Stimulated activated CD4-positive, alpha-beta T cell treated with anti-CD3 and anti-CD28 coated beads, Interleukin-4, amount 100 ng/mL, for 4 hours (primary cell): ENCODE data around the gene RNF26.

Source experiments
- DNase-seq, 2 experiments: peaks; one replicate each; pipeline ENCODE4 v3.0.0-alpha.2; 2020

The RNF26 gene

GRCh38 chr11:119334174-119334930 lies at the start of gene RNF26:
RNF26 (plus strand) TSS chr11:119334527; CDS start chr11:119335123, 596 bp downstream.
- peak; percentile 86 to 94 for DNase-seq

- DNase-seq, result no peak
Observed at GRCh38 chr11:119285431-119285830, 48.9 kb upstream of the RNF26 start.

DNA sequence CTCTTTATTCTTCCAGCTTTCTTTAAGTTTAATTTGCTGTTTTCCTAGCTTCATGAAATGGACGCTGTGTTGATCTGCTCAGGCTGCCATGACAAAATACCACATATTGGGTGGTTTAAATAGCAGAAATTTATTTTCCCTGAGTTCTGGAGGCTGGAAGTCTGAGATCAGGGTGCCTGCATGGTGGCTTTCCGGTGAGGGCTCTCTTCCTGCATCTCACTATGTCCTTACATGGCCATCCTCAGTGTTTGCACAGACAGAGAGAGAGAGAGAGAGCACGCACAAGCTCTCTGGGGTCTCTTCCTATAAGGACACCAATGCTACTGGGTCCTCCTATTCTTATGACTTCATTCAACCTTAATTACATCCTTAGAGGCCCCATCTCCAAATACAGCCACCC lies 46.1 kb upstream of the RNF26 start:
- no peak for DNase-seq

- DNase-seq, result no peak
Observed at GRCh38 chr11:119290894-119291497, 43.3 kb upstream of the RNF26 start.

DNA sequence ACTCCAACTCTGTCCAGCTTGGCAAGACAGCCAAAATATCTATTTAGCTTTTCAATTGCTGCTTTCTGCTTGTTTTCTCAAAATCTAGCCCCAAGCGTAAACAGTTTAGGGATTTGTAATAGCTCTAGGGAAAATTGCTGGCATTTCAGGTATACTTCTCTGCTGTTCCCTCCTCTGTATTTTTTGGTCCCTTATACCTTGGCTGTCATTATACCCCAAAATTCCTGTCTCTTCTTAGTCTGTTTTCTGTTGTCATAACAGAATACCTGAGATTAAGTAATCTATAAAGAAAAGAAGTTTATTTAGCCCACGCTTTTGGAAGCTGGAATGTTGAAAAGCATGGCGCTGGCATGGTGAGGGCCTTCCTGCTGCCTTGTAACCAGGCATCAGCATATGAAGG lies 40.9 kb upstream of the RNF26 start:
- no peak for DNase-seq

- DNase-seq, result no peak
Observed at GRCh38 chr11:119295178-119295577, 39.1 kb upstream of the RNF26 start.

DNA sequence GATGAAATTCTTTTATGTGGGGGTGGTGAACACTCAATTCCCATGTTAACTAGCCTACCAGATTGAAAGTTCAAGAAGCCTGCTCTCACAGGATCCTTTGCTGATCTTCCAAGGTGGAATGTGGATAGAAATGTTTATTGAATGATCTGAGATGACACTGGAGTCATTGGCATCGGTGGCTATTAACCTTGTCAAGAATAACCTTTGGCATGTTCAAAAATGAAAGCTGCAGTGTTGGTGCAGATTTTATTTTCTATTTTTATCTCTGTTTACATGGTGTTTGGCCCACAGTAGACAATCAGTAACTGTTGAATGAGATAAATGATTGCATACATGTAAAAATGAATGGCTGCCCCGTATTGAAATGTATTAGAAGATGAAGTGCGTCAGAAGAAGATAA lies 36.4 kb upstream of the RNF26 start:
- DNase-seq, result no peak

DNA sequence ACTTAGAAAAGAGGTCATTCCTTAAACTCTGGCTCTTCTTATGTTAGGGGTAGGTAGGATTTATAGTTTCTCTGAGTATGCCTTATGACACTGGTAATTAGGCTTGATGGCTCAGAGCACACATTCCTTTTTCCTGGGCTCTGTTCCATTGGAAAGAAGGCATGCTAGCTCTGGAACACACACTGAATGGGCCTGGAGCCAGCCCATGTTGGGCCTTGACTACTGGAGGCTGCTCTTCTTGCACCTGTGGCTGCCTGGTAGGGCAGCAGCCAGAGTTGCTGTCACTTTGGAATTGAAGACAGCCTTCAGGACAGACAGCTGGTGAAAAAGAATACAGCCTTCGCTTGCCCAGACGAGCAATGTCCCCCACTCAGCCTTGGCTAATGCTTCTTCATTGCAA lies 35.6 kb upstream of the RNF26 start:
- no peak for DNase-seq

DNA sequence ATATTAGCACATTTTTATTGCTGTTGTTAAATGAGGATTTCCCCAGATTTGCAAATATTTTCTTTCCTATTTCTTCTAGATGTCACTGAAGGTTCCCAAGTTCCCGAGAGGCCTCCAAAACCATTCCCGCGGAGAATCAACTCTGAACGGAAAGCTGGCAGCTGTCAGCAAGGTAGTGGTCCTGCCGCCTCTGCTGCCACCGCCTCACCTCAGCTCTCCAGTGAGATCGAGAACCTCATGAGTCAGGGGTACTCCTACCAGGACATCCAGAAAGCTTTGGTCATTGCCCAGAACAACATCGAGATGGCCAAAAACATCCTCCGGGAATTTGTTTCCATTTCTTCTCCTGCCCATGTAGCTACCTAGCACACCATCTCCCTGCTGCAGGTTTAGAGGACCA lies 34.9 kb upstream of the RNF26 start:
- DNase-seq, result no peak

DNA sequence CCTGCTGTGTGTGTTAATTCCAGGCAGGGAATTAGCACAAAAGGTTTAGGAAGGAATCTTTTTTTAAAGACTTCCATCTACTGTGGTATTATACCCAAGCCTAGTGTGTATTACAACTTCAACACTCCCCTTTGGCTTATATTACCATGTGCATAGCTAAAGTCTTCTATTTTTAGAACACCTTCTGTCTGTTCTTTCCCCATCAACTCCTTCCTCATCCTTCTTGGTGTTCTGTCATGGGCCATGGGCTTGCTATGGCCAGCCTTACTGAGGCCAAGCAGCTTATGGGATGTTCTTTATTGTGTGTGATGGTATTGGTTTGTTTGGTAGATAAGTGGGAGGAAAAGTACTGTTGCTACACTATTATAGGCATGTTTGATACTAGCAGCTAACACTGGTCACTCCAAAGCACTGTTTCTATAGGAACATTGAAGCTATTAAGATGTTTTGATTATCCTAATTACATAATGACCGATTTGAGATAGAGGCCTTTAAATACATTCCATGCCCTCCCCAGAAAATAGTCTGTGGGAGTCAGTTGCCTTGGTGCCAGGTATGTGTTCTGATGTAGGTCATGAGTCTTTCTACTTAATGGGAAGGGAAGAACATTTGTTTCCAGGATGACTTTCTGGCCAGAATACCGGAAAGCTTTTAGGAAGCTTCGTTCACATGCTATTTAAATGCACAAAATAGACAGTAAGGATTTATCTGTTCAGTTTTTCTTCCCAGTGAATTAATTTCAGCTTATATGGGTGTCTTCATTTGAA lies 33.9 kb upstream of the RNF26 start:
- DNase-seq, result no peak

- DNase-seq, result no peak
Observed at GRCh38 chr11:119303227-119303718, 31.1 kb upstream of the RNF26 start.

DNA sequence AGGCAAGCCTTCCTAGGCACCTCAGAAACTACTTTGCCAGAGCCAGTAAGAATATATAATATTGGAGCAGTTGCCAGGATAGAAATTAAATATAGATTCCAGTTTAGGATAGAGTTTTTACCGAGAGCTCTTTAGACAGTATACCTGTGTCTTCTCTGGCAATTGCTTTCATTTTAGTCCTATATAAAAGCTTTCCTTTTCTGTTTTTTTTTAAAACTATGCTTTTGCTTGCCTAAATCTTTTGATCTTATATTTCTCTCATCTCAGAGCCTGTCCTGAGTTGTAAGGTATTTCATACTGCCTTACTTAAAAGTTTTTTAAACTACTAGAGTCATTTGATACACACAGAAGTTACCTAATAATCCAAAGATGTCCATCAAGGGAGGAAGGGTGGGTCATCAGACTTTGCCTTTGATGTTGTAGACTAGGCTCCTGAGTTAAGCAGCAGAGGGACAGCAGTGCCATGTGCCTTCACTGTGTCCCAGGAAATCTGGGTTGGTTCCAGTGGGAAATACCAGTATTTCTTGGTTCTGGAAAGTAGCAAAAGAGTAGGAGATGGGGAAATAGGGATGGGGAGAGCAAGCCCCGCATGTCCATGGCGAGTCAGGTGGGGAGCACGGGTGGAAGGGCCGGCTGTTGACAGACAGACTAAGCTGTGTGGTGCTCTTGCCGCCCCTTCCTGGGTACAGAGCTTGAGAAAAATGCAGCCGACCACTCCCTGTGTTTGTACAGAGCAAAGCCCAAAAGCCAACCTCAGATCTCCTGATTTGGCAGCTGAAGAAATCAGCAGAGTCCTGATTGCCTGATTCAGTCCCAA lies 28.6 kb upstream of the RNF26 start:
- DNase-seq, result no peak

DNA sequence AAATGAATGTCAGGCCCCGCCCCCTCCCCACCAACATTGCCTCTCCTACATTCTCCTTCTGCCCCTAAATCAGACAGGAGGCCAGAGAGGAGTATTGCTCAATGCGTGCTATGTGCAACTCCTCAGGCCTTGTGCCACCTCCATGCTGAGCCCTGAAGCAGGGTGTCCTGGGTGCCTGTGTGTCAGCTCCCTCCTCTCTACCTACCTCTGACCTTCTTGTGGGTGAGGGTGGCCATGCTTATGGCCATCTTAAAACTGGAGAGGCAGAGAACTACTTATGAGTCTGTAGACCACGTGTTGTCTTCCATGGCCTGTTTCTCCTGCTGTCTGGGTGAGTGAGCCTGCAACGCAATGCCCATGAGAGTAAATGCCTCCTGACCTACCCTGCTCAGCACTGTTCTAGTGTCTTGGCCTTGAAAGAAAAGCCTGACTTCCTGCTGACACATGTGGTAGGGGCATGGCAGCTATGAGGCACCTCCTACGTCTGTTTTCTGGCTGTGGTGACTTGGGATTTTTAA lies 27.9 kb upstream of the RNF26 start:
- peak in 1 of 2 experiments; percentile 35 for DNase-seq

DNA sequence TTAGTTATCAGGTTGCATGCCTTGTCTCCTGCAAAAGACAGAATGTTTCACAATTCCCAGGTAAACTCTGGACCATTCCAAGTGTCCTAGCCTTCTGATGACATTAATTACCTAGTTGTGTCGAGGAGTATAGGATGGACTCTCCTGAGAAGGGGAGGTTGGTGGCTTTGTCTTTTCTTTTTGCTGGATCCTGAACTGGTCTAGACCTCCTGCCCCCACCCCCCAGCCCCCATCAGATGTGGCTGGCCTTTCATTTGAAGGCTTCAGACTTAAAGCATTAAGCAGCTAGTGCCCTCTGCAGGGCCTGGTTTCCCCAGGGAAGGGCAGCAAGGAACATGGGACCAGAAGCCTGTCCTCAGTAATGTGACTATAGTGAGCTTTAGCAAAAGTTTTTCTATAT lies 27.1 kb upstream of the RNF26 start:
- DNase-seq, result no peak

- DNase-seq, result no peak
Observed at GRCh38 chr11:119307974-119308373, 26.4 kb upstream of the RNF26 start.

GRCh38 chr11:119309411-119309810 lies 24.9 kb upstream of the RNF26 start:
- no peak for DNase-seq

DNA sequence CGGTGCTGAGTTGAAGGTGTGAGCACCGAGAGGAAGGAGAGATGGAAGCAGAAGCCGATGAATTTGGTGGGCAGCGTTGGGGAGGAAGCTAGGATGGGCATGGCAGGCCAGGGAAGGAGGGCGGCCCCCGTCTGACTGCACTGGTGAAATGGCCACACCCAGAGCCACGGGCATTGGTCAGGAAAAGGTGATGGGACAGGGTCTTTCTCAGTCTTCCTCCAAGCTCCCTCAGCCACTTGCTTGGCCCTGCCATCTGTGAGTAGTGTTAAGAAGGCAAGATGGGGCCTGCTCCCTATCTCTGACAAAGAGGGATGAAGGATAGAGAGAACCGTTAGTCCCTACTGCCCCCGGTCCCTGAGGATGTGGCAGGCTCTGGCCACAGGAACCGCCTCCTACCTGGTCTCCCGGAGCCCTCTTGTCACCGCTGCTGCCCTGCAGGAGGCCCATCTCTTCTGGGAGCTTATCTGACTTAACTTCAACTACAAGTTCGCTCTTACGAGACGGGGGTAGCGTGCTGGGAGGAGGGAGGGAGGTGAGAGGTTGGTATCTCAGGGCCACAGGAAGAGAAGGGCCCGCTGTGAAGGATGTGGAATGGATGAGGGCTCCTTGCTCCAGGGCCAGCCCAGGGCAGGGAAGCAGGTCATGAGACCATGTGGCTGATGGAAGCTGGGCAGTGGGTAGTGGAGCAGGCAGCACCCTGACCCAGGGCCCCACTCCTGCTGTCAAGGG lies 24.2 kb upstream of the RNF26 start:
- no peak for DNase-seq

- no peak for DNase-seq
Observed at GRCh38 chr11:119310682-119311052, 23.7 kb upstream of the RNF26 start.

DNA sequence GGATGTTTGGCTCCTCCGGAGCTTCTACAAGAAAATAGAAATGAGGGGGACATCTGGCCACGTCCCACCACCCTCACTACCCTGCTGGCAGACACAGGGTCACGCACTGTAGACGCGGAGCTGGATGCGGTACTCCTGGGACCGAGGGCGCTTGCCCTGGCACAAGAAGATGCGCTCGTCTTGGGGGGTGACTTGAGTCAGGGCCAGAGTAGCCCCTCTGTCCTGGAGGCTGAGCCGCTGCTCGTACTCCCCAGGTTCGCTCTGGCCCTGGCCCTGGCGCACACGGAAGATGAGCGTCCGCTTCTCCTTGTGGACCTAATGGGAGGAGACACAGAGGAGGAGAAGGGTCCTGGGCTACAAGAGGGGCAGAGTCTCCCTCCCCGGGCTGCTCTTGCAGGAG lies 19.6 kb upstream of the RNF26 start:
- DNase-seq, result no peak

- peak; percentile 49 to 61 for DNase-seq
Observed at GRCh38 chr11:119315131-119316015, 19.0 kb upstream of the RNF26 start.
